GM12892 (cell line): ENCODE measurements around the gene CIB4.

Experiments used
- POLR2A ChIP-seq: IDR thresholded peaks from 2 replicates; pipeline ENCODE4 v1.6.1; 2011; ENCODE audit warnings: low read depth, low read length, control low read depth
- POLR2AphosphoS5 ChIP-seq: IDR thresholded peaks from 2 replicates; pipeline ENCODE4 v1.6.1; 2011; ENCODE audit warnings: low read depth, low read length, control low read depth

- TF ChIP-seq POLR2A (no peak), POLR2AphosphoS5 (no peak)
These were observed 11.9 kb downstream of the CIB4 start for GRCh38 chr2:26629346-26629630.
